ENCODE measurements around the gene ERCC4. TPM values are rescaled to one million over a fixed set of nuclear protein-coding genes. Genes with fewer than 3 reads are reported as not detected.
A peak's percentile ranks its signal among the peaks of the same experiment; 100 is the strongest.

Gene ERCC4
- total RNA-seq (2021; fragmentation: NEBNext Ultra II Directional; extraction: Animal tissue kit (Norgen Biotek cat#: 25700)), result 13.0 and 13.2 TPM in 2 replicates
- 1.5 and 1.6 TPM in 2 replicates for polyA plus RNA-seq (2011; rRNA removed)
- 2.5 TPM for polyA plus RNA-seq (2011; cell fraction: cytosol; rRNA removed)
- polyA plus RNA-seq (2011; cell fraction: nucleus; rRNA removed), result 2.5 TPM
- polyA plus RNA-seq (2012, experiment 1 of 2), result 3.9 to 9.9 TPM (median 5.4 TPM) in 4 replicates
- 1.2 TPM for polyA plus RNA-seq (2012, experiment 2 of 2)
- polyA plus RNA-seq (2013, experiment 1 of 2), result 3.6 TPM
- 4.0 TPM for polyA plus RNA-seq (2013, experiment 2 of 2)
- 11.1 and 22.7 TPM in 2 replicates for polyA minus RNA-seq (2011; rRNA and poly(A)+ RNA removed)
- 15.8 TPM for polyA minus RNA-seq (2011; cell fraction: cytosol; rRNA and poly(A)+ RNA removed)
- 10.7 TPM for polyA minus RNA-seq (2011; cell fraction: nucleus; rRNA and poly(A)+ RNA removed)
- long read RNA-seq, experiment 1, partial matches to known transcripts, result 0 of 5 reads
- long read RNA-seq, experiment 1, other reads (novel, unspliced or antisense), result 5 of 5 reads
- long read RNA-seq, experiment 2, partial matches to known transcripts, result 4 of 8 reads
- long read RNA-seq, experiment 2, other reads (novel, unspliced or antisense), result 0 of 8 reads

DNA sequence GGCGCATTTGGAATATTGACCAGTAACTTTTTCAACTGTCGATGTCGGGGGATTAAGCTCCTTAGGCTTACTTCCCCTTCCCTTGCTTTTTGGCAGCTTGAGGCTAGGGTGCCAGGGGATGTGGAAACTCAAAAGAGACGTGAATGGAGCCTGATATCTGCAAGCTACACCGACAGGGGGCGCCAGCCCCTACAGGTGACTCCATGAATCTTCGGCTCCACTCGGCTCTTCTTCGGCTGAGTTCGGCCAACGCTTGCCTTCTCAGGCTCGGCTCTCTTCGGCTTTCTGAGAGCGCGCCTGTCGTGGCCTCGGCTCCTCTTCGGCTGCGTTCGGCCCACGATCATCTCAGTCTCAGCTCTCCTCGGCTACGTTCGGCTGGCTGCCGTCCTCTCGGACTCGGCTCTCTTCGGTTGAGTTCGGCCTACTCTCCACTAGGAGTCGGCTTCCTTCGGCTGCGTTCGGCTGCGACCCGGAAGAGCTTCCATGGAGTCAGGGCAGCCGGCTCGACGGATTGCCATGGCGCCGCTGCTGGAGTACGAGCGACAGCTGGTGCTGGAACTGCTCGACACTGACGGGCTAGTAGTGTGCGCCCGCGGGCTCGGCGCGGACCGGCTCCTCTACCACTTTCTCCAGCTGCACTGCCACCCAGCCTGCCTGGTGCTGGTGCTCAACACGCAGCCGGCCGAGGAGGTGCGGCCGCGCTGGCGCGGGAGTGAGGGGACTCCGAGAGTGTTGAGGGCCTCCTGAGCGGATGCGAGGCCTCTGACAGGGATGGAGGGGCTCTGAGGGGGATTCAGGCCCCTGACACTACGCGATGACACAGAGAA is at the start of gene ERCC4:
Gene ERCC4, plus strand, starts transcription at position 472 of the 827 bp plus-strand sequence. Its CDS starts 12 bp downstream, at position 484.
- Histone ChIP-seq H2AFZ (ENCODE audit: low read length) (peak within 1 kb of the TSS; percentile 77), H3K4me1 (replicated peaks in 1 of 4; ENCODE audit: control insufficient read depth in 3 of 4, insufficient read depth in 4 of 4, low read length in 3 of 4) (peaks cover 0 to 7% (median 3%) of the 10 kb centered on the region in 4 experiments; a peak in 4 of 7 replicates), H3K9me3 (ENCODE audit: insufficient read depth in 2 of 2, low read depth in 1 of 2, low read length in 1 of 2) (no peaks in the 10 kb centered on the region), H4K8ac (ENCODE audit: extremely low read depth, insufficient read depth, low read length) (peak within 1 kb of the TSS; percentile 91), H4K5ac (ENCODE audit: insufficient read length, low read depth, low read length) (peak within 1 kb of the TSS; percentile 91), H3K79me2 (ENCODE audit: control insufficient read depth in 1 of 2, insufficient read depth in 2 of 2, low read length in 2 of 2) (no peaks in the 10 kb centered on the region), H4K20me1 (replicated peaks in 1 of 2; ENCODE audit: control insufficient read depth in 1 of 2, insufficient read depth in 2 of 2, low read length in 2 of 2) (no peaks in the 10 kb centered on the region), H3K4me3 (ENCODE audit: extremely low read depth in 1 of 4, insufficient read depth in 2 of 4, low read depth in 3 of 4, low read length in 4 of 4) (peak within 1 kb of the TSS; percentile 82 to 90 (median 86)), H2BK12ac (ENCODE audit: low read depth, low read length) (no peak within 1 kb of the TSS), H3K23me2 (ENCODE audit: low read depth, low read length) (peaks cover 4% of the 10 kb centered on the region; the same call in 1 of the 2 replicates), H2BK5ac (ENCODE audit: low read depth, low read length) (no peak within 1 kb of the TSS), H2BK15ac (ENCODE audit: low read length) (no peak within 1 kb of the TSS), H3K14ac (ENCODE audit: insufficient read length) (no peak within 1 kb of the TSS), H3K18ac (ENCODE audit: extremely low read depth, low read length) (peak within 1 kb of the TSS; percentile 81; the same call in 1 of the 2 replicates), H3K36me3 (ENCODE audit: control insufficient read depth in 2 of 4, insufficient read depth in 4 of 4, low read length in 3 of 4) (peaks cover 0 to 7% (median 0%) of the 10 kb centered on the region in 4 experiments; a peak in 2 of 8 replicates), H3K27ac (ENCODE audit: low read depth, low read length) (peak within 1 kb of the TSS; percentile 18; the same call in 1 of the 2 replicates), H2AK5ac (ENCODE audit: low read depth, low read length) (no peak within 1 kb of the TSS), H3K56ac (replicated peaks; ENCODE audit: insufficient read length, low read depth, low read length) (peak within 1 kb of the TSS; percentile 55), H3K79me1 (ENCODE audit: low read depth, low read length) (no peaks in the 10 kb centered on the region), H3K4ac (replicated peaks; ENCODE audit: insufficient read length, low read depth, low read length) (peak within 1 kb of the TSS; percentile 23), H4K91ac (replicated peaks; ENCODE audit: insufficient read length, low read length) (peak within 1 kb of the TSS; percentile 81), H3K23ac (ENCODE audit: insufficient read length) (no peak within 1 kb of the TSS), H2BK20ac (ENCODE audit: low read length) (no peak within 1 kb of the TSS), H3K27me3 (replicated peaks in 1 of 4; ENCODE audit: control insufficient read depth in 3 of 4, extremely low read depth in 1 of 4, insufficient read depth in 3 of 4, low read length in 3 of 4) (no peaks in the 10 kb centered on the region; a peak in 1 of 7 replicates), H3K9ac (replicated peaks in 1 of 4; ENCODE audit: extremely low read depth in 1 of 4, low read depth in 3 of 4, low read length in 3 of 4) (peak within 1 kb of the TSS; percentile 62 to 75 (median 70)), H2BK120ac (replicated peaks; ENCODE audit: low read depth, low read length) (no peak within 1 kb of the TSS), H3K4me2 (ENCODE audit: insufficient read depth in 1 of 2, low read depth in 2 of 2, low read length in 2 of 2) (peak within 1 kb of the TSS; percentile 76 to 86)
- peak; percentile 98 for FAIRE-seq
- POLR2A ChIA-PET (ENCODE audit: partially characterized antibody), result interaction anchor here (0.7 to 1.2 kb wide), 5 partner anchors 12 to 366 kb away, joined by 3 to 8 read pairs (median 3); no protein-coding TSS in a partner anchor
- WGBS, 2 experiments (ENCODE audit: extremely low coverage in 1 of 2, insufficient coverage in 1 of 2, insufficient read length in 1 of 2, insufficient replicate concordance in 2 of 2, low coverage in 1 of 2, low lambda C conversion rate in 2 of 2, missing lambda C conversion rate in 1 of 2), result 2% methylated on average over 61 of the region's 64 CpGs; no CpG with 5 or more reads in 1 of the 2 experiments
- CTCF ChIA-PET (ENCODE audit: partially characterized antibody), result interaction anchor here (0.5 to 2.9 kb wide), 25 partner anchors 8 to 1319 kb away, joined by 3 to 11 read pairs (median 3); no protein-coding TSS in a partner anchor
- peak; percentile 99 for DNase-seq (ENCODE audit: low read depth in 1 of 2, low spot score in 2 of 2)
- peak; percentile 86 for TF ChIP-seq YY1 (IDR thresholded peaks at IDR 0.05; ENCODE audit: low read depth, low read length)
- TF ChIP-seq SIX5 (IDR thresholded peaks at IDR 0.05; ENCODE audit: low read depth, low read length), result no peak
- no peak for TF ChIP-seq BACH1 (IDR thresholded peaks at IDR 0.05; ENCODE audit: low read length)
- TF ChIP-seq CTBP2 (IDR thresholded peaks at IDR 0.05; ENCODE audit: borderline replicate concordance, insufficient read depth, insufficient read length, low read length), result no peak
- TF ChIP-seq BCL11A (IDR thresholded peaks at IDR 0.05; ENCODE audit: low read depth in 2 of 2, low read length in 2 of 2), result no peak
- no peak for TF ChIP-seq RFX5 (IDR thresholded peaks at IDR 0.05; ENCODE audit: borderline replicate concordance, low read depth, low read length)
- no peak for TF ChIP-seq NRF1 (IDR thresholded peaks at IDR 0.05; ENCODE audit: low read depth, low read length)
- TF ChIP-seq ASH2L (IDR thresholded peaks at IDR 0.05; ENCODE audit: low read length), result peak; percentile 97
- peak; percentile 64; the same call in 1 of the 2 replicates for TF ChIP-seq KDM5A (IDR thresholded peaks at IDR 0.05; ENCODE audit: low read length)
